Endodermal cell (in vitro differentiated cells): ENCODE measurements around the gene MTAP. TPM values are rescaled to one million over a fixed set of nuclear protein-coding genes. Genes with fewer than 3 reads are reported as not detected.

ENCODE experiments used
- DNase-seq: peaks from one replicate; pipeline ENCODE4 v3.0.0-alpha.2; 2017
- H3K27ac ChIP-seq: 2 replicates; pipeline ENCODE4 v1.5.1; 2013; ENCODE audit warnings: mild to moderate bottlenecking, low read depth, low read length, moderate library complexity
- H3K27me3 ChIP-seq: 2 replicates; pipeline ENCODE4 v1.6.1; 2013; ENCODE audit warnings: mild to moderate bottlenecking, low read length, moderate library complexity; ENCODE audit not compliant: insufficient read depth, control insufficient read depth, poor library complexity, severe bottlenecking
- H3K36me3 ChIP-seq: 2 replicates; pipeline ENCODE4 v1.7.0; 2013; ENCODE audit warnings: mild to moderate bottlenecking, low read length, moderate library complexity; ENCODE audit not compliant: control insufficient read depth, insufficient read depth
- H3K4me1 ChIP-seq: one replicate; pipeline ENCODE4 v1.7.0; 2013; ENCODE audit warnings: low read length; ENCODE audit not compliant: control insufficient read depth, insufficient read depth
- H3K4me3 ChIP-seq: 2 replicates; pipeline ENCODE4 v1.5.1; 2013; ENCODE audit warnings: mild to moderate bottlenecking, low read length, moderate library complexity
- H3K9ac ChIP-seq: 2 replicates; pipeline ENCODE4 v1.6.1; 2013; ENCODE audit warnings: mild to moderate bottlenecking, low read length, moderate library complexity; ENCODE audit not compliant: poor library complexity, severe bottlenecking; ENCODE audit errors: extremely low read depth
- H3K9me3 ChIP-seq: 2 replicates; pipeline ENCODE4 v1.6.1; 2013; ENCODE audit warnings: mild to moderate bottlenecking, low read length, moderate library complexity; ENCODE audit not compliant: control insufficient read depth
- H3K27ac Mint-ChIP-seq: 2 replicates; pipeline ENCODE4 v1.8.0; 2020; ENCODE audit warnings: mixed read lengths
- H3K27me3 Mint-ChIP-seq: 2 replicates; pipeline ENCODE4 v1.8.0; 2021; ENCODE audit warnings: mild to moderate bottlenecking, mixed read lengths; ENCODE audit not compliant: insufficient read depth
- H3K36me3 Mint-ChIP-seq: 2 replicates; pipeline ENCODE4 v1.8.0; 2020; ENCODE audit warnings: low read depth, mixed read lengths
- H3K4me1 Mint-ChIP-seq: 2 replicates; pipeline ENCODE4 v1.8.0; 2020; ENCODE audit warnings: mixed read lengths
- H3K4me3 Mint-ChIP-seq: 2 replicates; pipeline ENCODE4 v1.8.0; 2020; ENCODE audit warnings: mild to moderate bottlenecking, moderate library complexity, mixed read lengths
- H3K9me3 Mint-ChIP-seq: 2 replicates; pipeline ENCODE4 v1.8.0; 2020; ENCODE audit warnings: mild to moderate bottlenecking, mixed read lengths
- WGBS, 2 experiments: methylation state at CpG; one replicate each; pipeline versions ENCODE4 v1.1.5 to v1.1.7; 2013; ENCODE audit warnings: missing lambda C conversion rate in 2 of 2, mixed read lengths in 1 of 2; ENCODE audit not compliant: insufficient coverage in 1 of 2, insufficient read length in 1 of 2; 5-methylcytosine and 5-hydroxymethylcytosine counted together
- total RNA-seq, 2 donors: library from RNA; stranded (reverse); fragmentation: NEBNext Ultra II Directional in 1 of 2; extraction: Animal tissue kit (Norgen Biotek cat#: 25700) in 1 of 2; gene quantifications; 2 replicates in 1 of 2; 3 replicates in 1 of 2; pipeline ENCODE4 v1.2.1, GENCODE V29; 2021
- TF ChIP-seq, protein P1 (sequence below): fragments of 200-600 bp; sonication (generic); conservative IDR thresholded peaks from 2 replicates; pipeline ENCODE4 v1.5.0; 2021; ENCODE audit warnings: antibody characterized with exemption, mild to moderate bottlenecking

The MTAP gene
- total RNA-seq, 2 donors from 2014 or later: 81.0 to 99.0 TPM

DNA sequence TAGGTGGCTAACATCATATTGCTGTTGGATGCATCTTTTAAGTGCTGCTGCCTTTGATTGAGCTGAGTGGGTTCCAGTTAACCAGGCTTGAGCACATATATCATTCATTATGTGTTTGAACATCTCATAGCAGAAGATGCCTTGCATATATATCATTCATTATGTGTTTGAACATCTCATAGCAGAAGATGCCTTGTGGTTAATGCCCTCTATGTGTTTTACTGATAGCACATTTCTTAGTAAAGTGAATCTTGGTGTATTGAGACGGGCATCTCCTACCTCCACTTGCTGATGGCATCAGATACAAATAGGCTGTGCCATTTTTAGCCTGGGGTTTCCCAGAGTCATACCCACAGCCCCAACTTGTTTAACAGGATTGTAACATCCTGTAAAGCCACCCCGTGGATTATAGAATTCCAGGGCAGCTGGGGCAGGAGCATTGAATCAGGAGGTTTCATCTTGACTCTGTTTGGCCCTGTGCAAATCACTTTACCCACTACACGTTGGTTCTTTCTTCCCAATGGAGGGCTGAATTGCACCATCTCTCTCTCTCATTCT is 26.5 kb downstream of the MTAP start:
- DNase-seq: no peak
- H3K36me3 Mint-ChIP-seq: peaks cover 97% of the 10 kb centered on the region
- H3K4me1 Mint-ChIP-seq: no peaks in the 10 kb centered on the region
- no peak overlapping the region for H3K9ac ChIP-seq
- peaks cover 18% of the 10 kb centered on the region for H3K9me3 ChIP-seq
- H3K4me3 ChIP-seq: no peak overlapping the region
- peaks cover 87% of the 10 kb centered on the region for H3K36me3 ChIP-seq
- TF ChIP-seq, protein P1, sequence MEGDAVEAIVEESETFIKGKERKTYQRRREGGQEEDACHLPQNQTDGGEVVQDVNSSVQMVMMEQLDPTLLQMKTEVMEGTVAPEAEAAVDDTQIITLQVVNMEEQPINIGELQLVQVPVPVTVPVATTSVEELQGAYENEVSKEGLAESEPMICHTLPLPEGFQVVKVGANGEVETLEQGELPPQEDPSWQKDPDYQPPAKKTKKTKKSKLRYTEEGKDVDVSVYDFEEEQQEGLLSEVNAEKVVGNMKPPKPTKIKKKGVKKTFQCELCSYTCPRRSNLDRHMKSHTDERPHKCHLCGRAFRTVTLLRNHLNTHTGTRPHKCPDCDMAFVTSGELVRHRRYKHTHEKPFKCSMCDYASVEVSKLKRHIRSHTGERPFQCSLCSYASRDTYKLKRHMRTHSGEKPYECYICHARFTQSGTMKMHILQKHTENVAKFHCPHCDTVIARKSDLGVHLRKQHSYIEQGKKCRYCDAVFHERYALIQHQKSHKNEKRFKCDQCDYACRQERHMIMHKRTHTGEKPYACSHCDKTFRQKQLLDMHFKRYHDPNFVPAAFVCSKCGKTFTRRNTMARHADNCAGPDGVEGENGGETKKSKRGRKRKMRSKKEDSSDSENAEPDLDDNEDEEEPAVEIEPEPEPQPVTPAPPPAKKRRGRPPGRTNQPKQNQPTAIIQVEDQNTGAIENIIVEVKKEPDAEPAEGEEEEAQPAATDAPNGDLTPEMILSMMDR: no peak
- no peak overlapping the region for H3K27ac ChIP-seq
- no peaks in the 10 kb centered on the region for H3K4me1 ChIP-seq
- no peak overlapping the region for H3K4me3 Mint-ChIP-seq
- H3K27ac Mint-ChIP-seq: peak overlapping the region; percentile 27
- no peaks in the 10 kb centered on the region for H3K27me3 Mint-ChIP-seq
- 96 to 100% methylated on average over 2 to 3 of the region's 3 CpGs for WGBS, 2 experiments
- peaks cover 19% of the 10 kb centered on the region for H3K9me3 Mint-ChIP-seq
- no peaks in the 10 kb centered on the region for H3K27me3 ChIP-seq

DNA sequence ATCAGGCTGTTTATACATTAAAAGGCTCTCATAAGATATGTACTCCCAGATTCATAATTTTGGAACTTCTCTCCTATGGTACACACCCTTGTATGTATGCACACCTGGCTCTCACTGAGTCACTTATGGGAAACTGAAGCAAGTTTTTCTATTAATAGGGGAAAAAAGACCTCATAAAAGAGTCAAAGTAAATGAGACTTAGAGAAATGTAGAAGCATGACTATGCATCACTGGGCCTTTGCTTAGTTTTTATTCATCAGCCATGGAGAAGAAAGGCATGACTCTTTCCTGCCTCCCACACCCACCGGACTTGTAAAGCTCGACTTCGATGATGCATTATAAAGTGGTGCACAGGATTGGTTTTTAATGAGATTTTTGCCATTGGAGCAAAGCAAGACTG is 28.2 kb downstream of the MTAP start:
- no peak overlapping the region for H3K27ac ChIP-seq
- peaks cover 95% of the 10 kb centered on the region for H3K36me3 Mint-ChIP-seq
- no peak for DNase-seq

DNA sequence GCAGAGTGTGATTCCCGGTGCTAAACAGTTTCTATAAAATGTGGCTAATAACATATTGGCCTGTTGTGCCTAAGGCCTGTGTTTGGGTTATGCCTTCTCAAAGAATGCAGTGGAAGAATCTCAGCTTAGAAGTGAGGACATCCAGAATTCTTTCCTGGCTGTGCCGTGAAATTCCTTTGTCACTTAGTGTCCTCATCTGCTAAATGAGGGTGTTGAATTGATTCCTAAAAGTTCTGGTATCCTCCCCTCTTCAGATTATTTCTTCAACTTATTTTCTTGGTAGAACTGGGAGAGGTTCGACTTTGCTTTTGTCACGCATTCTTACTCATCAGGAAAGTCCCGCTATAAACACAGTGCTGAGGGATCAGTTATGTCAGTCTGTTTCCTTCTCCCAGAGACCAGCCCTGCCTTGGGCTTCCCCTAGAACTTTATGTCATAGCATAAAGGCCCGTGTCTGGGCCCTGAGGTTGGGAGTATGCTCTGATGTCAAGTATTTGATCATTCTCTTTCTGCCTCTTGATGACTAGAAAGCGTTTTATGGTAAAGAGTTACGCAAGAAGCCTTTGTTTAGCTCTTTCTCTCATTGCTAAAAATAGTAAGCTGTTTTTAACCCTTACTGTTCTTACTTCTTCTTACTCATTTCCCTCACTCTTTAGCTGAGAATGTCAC is 29.5 kb downstream of the MTAP start:
- Histone ChIP-seq H3K36me3 (peaks cover 98% of the 10 kb centered on the region), H3K27me3 (no peaks in the 10 kb centered on the region), H3K4me1 (no peaks in the 10 kb centered on the region), H3K4me3 (no peak overlapping the region), H3K27ac (no peak overlapping the region), H3K9ac (no peak overlapping the region), H3K9me3 (no peaks in the 10 kb centered on the region)
- TF ChIP-seq, protein P1: no peak
- no peaks in the 10 kb centered on the region for H3K9me3 Mint-ChIP-seq
- no peak for DNase-seq
- no peak overlapping the region for H3K27ac Mint-ChIP-seq
- peaks cover 97% of the 10 kb centered on the region for H3K36me3 Mint-ChIP-seq
- no peaks in the 10 kb centered on the region for H3K4me1 Mint-ChIP-seq
- WGBS, 2 experiments: 90 to 94% methylated on average over 5 to 8 of the region's 8 CpGs
- no peaks in the 10 kb centered on the region for H3K27me3 Mint-ChIP-seq
- H3K4me3 Mint-ChIP-seq: no peak overlapping the region

More for the DNA sequence above, 28.2 kb downstream of the MTAP start:
- Mint-ChIP-seq H3K4me3 (no peak overlapping the region), H3K9me3 (peaks cover 3% of the 10 kb centered on the region), H3K27ac (no peak overlapping the region), H3K4me1 (no peaks in the 10 kb centered on the region), H3K27me3 (no peaks in the 10 kb centered on the region)
- Histone ChIP-seq H3K4me3 (no peak overlapping the region), H3K9ac (no peak overlapping the region), H3K4me1 (no peaks in the 10 kb centered on the region), H3K27me3 (no peaks in the 10 kb centered on the region), H3K9me3 (peaks cover 3% of the 10 kb centered on the region), H3K36me3 (peaks cover 93% of the 10 kb centered on the region)
- WGBS, 2 experiments: 98 to 100% methylated on average over 2 to 3 of the region's 3 CpGs
- TF ChIP-seq, protein P1: no peak
